NCI-H1092 treated with DMSO at 0.1 percent for 48 hours (cell line): ENCODE results near the gene DNAJC18.

Experiments
- DNase-seq: peaks from one replicate; lab custom pipeline; 2025; lab: John Stamatoyannopoulos, UW

Gene DNAJC18

GRCh38 chr5:139368613-139369012 lies 70.7 kb downstream of the DNAJC18 start:
- DNase-seq: no peak

GRCh38 chr5:139364466-139364865 lies 74.9 kb downstream of the DNAJC18 start:
- no peak for DNase-seq

- DNase-seq: no peak
Measured at GRCh38 chr5:139363937-139364336, 75.4 kb downstream of the DNAJC18 start.

GRCh38 chr5:139361835-139362429 lies 77.4 kb downstream of the DNAJC18 start:
- DNase-seq: no peak

GRCh38 chr5:139360384-139360783 lies 78.9 kb downstream of the DNAJC18 start:
- DNase-seq: no peak
